Fibroblast of lung (primary cell): ENCODE results near the gene SPINDOC.

Experiments
- EZH2 ChIP-seq: IDR thresholded peaks from 2 replicates; pipeline ENCODE4 v1.5.1; 2012; ENCODE audit warnings: low read length, control low read depth, mild to moderate bottlenecking; ENCODE audit errors: missing control alignments
- TF ChIP-seq, protein P1 (sequence below), 2 donors: IDR thresholded peaks in 1 of 2; conservative IDR thresholded peaks in 1 of 2; 1 replicate in 1 of 2; 2 replicates in 1 of 2; pipeline ENCODE4 v1.5.1; 2011 to 2012; ENCODE audit warnings: low read length in 2 of 2, control low read depth in 1 of 2, inconsistent platforms in 1 of 2, low read depth in 1 of 2, mild to moderate bottlenecking in 1 of 2

DNA sequence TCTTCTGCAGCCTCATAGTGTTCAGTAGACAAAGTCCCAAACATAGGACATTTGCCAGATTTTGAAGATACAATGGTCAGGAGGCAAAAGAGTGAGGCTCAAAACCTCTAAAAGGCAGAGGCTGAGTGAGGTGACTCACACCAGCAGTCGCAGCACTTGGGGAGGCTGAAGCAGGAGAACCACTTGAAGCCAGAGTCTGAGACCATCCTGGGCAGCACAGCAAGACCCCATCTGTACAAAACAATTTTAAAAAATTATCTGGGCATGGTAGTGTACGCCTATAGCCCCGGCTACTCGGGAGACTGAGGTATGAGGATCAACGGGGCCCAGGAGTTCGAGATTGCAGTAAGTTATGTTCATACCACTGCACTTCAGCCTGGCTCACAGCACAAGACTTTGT lies 30.5 kb upstream of the SPINDOC start:
- TF ChIP-seq, protein P1, sequence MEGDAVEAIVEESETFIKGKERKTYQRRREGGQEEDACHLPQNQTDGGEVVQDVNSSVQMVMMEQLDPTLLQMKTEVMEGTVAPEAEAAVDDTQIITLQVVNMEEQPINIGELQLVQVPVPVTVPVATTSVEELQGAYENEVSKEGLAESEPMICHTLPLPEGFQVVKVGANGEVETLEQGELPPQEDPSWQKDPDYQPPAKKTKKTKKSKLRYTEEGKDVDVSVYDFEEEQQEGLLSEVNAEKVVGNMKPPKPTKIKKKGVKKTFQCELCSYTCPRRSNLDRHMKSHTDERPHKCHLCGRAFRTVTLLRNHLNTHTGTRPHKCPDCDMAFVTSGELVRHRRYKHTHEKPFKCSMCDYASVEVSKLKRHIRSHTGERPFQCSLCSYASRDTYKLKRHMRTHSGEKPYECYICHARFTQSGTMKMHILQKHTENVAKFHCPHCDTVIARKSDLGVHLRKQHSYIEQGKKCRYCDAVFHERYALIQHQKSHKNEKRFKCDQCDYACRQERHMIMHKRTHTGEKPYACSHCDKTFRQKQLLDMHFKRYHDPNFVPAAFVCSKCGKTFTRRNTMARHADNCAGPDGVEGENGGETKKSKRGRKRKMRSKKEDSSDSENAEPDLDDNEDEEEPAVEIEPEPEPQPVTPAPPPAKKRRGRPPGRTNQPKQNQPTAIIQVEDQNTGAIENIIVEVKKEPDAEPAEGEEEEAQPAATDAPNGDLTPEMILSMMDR (conservative IDR thresholded peaks at IDR 0.05 in 1 of 2, IDR thresholded peaks at IDR 0.05 in 1 of 2; ENCODE audit: low read depth in 1 of 2, low read length in 2 of 2) = no peak
- TF ChIP-seq EZH2 = no peak
